GM18526 (cell line): Measurements from ENCODE around the gene NTNG1.

Experiments used
- POLR2A ChIP-seq: IDR thresholded peaks from 3 replicates; pipeline ENCODE4 v1.6.1; 2011; ENCODE audit not compliant: insufficient read length; ENCODE audit errors: extremely low read depth

NTNG1 gene

DNA sequence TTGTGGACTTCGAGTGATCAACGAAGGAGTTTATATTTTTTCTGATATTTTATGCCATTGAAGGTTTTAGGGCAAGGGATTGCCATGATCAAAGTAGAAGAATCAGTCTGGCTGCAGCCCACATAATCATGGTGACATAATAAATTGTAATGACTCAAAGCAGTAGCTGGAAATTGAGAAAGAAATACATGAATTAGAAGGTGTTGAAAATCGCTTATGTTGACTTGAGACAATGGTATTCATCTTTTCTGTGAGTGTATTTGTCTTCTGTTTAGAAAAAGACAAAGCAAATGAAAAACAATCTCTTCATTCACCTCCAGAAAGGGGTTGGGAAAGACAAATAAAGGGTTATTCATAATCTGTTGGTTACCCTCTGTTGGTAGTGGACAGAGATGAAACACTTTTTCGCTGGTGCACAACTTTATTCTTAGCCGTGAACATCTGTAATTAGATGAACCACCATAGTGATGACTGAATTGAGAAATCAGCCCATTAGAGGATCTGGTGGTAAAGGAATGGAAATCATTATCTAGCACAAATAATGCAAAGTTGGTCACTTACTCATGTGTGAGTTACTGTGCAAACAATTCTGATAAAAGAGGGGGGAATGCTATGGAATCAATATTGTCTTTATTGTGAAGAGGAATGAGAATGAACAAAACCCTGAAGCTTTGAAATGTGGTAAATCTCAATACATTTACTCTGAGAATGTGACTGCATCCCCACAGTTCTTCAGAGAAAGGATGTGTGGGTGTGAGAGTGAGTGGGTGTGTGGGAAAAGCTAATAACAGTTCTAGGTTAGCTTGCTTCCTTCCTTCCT lies 121.8 kb downstream of the NTNG1 start:
- no peak for TF ChIP-seq POLR2A

GRCh38 chr1:107263291-107263915 lies 122.6 kb downstream of the NTNG1 start:
- TF ChIP-seq POLR2A: no peak

GRCh38 chr1:107264007-107264406 lies 123.2 kb downstream of the NTNG1 start:
- no peak for TF ChIP-seq POLR2A

DNA sequence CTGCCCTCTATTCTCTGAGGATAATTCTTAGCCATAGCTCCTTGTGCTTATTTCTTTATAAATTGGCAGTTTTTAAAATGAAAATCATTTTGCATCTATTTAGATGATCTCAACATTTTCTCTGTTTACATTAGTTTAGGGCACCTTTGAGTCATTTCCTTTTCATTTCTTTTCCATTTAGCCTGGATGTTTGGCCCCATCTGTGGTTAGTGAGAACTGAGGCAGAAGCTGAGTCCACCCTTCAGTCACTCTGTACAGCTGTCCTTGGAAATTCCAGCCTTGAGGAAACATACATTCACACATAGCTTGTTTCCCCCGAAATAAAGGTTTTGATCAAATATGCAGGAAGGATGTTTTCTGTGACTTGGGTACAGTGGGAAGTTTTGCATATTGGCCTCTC lies 123.7 kb downstream of the NTNG1 start:
- no peak for TF ChIP-seq POLR2A

- no peak for TF ChIP-seq POLR2A
Measured at GRCh38 chr1:107267489-107267888, 126.7 kb downstream of the NTNG1 start.

DNA sequence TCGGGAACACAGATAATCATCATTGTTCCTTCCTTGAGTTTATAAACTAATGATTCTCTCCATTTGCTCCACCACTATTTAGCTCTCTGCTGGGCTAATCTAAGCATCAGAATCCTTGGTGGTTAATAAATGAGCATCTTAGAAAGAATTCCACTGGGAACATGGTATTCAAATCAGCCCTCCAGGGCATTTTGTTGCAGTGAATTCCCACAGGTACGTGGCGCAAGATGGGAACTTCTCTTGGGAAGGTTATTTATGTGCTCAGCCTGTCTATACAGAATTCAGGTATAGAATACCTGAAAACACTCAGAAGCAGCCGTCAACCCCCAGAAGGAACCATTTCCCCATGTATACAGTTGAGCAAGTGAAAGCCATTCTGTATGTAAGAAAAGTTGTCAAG lies 131.5 kb downstream of the NTNG1 start:
- no peak for TF ChIP-seq POLR2A

DNA sequence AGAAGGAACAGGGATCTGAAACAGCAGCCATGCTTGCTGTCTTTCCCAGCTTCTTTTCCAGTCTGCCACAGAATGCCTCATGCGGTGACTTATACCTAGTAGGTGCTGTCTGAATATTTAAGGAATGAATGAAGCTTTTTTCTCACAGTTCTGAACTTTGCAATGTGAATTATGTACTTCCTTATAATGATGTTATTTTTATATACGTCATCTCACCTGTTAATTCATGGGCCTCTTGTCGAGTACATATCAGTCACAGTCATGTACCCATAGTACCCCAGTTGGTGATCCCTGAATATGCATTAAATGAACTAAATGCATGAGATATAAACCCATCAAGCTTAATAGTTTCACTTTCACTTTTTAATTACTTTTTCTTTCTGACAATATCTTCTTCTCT lies 132.7 kb downstream of the NTNG1 start:
- no peak for TF ChIP-seq POLR2A

DNA sequence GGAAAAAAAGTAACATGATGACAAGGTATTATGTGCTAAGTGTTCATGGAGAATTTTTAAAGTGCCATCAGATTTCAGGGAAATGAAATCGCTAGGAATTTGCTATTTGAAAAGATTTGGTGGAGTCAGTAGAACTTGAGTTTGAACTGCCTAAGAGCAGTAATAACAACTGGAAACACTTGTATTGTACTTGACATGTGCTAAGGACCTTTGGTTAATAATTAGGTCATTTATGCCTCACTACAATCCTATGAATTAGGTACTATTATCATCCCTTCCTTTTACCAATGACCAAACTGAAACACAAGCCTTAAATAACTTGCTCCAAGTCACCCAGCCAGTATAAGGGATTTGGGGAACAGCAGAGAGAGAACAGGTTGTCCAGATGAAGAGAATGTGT lies 133.4 kb downstream of the NTNG1 start:
- no peak for TF ChIP-seq POLR2A

- TF ChIP-seq POLR2A: no peak
Measured at GRCh38 chr1:107276247-107276646, 135.4 kb downstream of the NTNG1 start.

DNA sequence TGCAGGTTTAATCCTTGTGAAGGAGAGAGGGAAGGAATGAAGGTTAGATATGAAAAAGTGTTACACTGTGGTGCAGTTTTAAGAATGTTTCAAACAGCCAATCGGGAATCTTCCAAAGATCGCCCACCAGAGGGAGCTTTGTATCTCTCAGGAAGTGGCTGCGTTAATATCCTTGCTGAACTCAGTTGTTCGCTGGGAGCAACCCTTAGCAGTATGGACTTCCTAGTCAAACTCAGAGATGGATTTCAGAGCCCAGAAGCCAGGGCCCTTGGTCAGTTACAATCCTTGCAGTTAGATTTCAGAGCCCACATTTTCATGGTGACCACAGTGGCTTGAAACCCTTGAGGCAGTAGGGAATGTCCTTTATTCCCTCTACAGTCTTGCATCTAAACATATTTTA lies 136.2 kb downstream of the NTNG1 start:
- no peak for TF ChIP-seq POLR2A

DNA sequence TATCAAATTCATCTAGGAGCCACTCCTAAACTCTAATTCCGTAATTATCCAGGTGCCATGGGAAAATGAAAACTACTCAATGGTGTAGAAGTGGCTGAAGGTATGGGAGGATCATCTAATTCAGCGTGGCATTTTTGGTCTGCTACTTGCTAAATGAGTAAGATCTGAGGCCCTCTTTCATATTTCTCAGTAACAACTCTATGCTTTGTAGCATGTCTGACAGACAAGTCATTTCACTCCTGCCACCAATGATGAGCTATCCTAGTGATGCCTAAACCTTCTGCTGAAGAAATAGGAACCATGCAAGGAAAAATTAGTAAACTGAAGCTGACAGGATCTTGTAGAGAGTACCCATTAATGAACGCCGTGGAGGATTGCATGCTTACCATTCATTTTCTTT lies 145.3 kb downstream of the NTNG1 start:
- TF ChIP-seq POLR2A: no peak

DNA sequence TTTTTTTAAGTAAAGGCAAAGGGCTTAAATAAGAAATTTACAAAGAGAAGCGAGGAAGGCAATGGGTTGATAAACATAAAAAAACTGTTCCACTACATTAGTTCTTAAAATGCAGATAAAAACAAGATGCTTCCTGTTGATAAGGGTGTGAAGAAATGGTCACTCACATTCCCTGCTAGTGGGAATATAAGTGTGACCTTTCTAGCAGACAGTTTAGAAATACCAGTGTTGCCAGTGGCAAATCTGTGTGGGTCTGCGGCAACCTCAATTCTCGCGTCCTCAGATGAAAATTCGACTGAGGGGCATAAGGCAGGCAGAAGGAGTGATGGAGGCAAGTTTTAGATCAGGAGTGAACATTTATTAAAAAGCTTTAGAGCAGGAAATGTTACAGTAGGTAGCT lies 151.1 kb downstream of the NTNG1 start:
- no peak for TF ChIP-seq POLR2A

DNA sequence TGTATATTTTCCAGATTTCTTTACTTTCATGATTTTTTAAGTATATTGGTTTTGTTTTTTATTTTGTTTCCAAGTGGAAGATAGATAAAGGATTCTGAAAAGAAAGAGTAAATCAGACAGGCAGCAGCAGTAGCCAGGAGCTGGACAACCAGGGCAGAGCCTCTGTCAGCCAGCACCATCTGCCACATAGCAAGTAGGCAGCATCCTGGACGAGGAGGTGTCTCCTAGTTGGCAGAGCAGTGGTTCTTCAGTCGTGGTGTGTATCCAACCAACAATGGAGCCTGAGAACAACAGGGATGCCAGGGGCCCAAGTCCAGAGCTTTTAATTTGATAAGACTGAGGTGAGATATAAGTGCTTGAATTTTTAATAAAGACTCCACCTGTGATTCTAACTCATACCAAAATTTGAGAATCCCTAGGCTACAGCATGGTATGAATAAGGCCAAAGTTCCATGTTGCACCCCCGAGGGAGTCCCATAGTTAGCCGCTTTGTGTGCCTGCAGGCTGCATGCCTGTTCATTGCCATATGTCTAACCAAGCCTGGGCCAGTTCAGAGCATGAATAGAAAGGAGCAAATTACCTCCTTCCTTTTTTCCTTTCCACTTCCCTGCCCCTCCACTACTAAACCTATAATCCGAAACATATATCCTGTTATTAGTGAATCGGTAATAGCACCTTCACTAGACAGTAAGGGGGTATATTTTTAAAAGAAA lies 153.2 kb downstream of the NTNG1 start:
- no peak for TF ChIP-seq POLR2A

DNA sequence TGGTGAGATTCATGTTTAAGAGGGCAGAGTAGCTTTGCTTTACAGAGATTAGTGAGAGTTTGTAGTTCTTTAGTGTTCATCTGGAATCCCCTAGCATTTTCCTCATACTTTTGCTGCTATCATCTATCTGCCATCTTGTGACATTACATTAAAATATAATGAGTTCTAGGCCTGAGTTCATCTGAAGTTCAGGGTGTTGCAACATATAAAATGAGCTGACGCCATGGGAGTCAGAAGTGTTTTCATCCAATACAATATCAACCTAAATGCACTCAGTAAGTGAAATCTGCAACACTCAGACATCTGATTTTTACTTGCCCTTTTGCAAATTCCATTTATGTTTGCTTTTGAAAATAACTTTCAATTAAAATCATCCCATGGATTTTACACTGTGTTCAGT lies 153.8 kb downstream of the NTNG1 start:
- no peak for TF ChIP-seq POLR2A

GRCh38 chr1:107297681-107298080 lies 156.8 kb downstream of the NTNG1 start:
- no peak for TF ChIP-seq POLR2A

DNA sequence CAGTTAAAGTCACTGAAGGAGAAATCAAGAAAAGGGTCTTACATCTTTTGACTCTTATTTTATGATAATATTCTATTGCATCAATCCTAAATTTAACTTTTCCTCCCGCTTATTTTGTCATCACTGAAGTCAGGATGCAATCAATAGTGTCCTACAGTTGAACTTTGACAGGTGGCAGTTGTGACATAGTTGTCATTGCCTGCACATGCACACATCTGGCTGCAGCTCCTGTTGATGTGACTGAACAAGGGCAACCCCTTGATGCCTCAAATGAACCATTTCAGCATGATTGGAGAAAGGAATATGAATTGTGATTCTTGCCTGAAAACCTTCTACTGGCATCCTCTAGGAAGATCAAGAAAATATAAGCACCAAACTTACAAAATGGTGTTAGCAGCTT lies 157.7 kb downstream of the NTNG1 start:
- TF ChIP-seq POLR2A: no peak
